Uterus (tissue), 2 donors: Measurements from ENCODE around the gene ACSM3.

Experiments used
- POLR2A ChIP-seq, 2 donors: fragments of 450-650 bp; IDR thresholded peaks; one replicate each; pipeline ENCODE4 v1.6.1; 2016; ENCODE audit warnings: antibody characterized with exemption in 2 of 2, mild to moderate bottlenecking in 1 of 2, moderate library complexity in 1 of 2
- TF ChIP-seq, protein P1 (sequence below), 4 experiments: fragments of 200-600 bp in 2 of 4; fragments of 450-650 bp in 2 of 4; sonication (generic) in 2 of 4; IDR thresholded peaks; one replicate each; pipeline ENCODE4 v1.5.1; 2016 to 2019; ENCODE audit warnings: antibody characterized with exemption in 4 of 4, mild to moderate bottlenecking in 2 of 4, moderate library complexity in 1 of 4

- TF ChIP-seq, protein P1, sequence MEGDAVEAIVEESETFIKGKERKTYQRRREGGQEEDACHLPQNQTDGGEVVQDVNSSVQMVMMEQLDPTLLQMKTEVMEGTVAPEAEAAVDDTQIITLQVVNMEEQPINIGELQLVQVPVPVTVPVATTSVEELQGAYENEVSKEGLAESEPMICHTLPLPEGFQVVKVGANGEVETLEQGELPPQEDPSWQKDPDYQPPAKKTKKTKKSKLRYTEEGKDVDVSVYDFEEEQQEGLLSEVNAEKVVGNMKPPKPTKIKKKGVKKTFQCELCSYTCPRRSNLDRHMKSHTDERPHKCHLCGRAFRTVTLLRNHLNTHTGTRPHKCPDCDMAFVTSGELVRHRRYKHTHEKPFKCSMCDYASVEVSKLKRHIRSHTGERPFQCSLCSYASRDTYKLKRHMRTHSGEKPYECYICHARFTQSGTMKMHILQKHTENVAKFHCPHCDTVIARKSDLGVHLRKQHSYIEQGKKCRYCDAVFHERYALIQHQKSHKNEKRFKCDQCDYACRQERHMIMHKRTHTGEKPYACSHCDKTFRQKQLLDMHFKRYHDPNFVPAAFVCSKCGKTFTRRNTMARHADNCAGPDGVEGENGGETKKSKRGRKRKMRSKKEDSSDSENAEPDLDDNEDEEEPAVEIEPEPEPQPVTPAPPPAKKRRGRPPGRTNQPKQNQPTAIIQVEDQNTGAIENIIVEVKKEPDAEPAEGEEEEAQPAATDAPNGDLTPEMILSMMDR (IDR thresholded peaks at IDR 0.05) = no peak
- TF ChIP-seq POLR2A (IDR thresholded peaks at IDR 0.05) = no peak
Measured at GRCh38 chr16:20791923-20792612, 28.3 kb downstream of the ACSM3 start.
